ENCODE results near the gene SH2D6.
"Not testable (repeated sequence)": the region's sequence is repeated elsewhere in the genome, so short reads cannot be mapped to it uniquely, and the experiment has no call there.

SH2D6 gene

GRCh38 chr2:85422072-85422457, 3.6 kb downstream of the SH2D6 start:
- DNase-seq (ENCODE audit: low read depth) = no peak

DNA sequence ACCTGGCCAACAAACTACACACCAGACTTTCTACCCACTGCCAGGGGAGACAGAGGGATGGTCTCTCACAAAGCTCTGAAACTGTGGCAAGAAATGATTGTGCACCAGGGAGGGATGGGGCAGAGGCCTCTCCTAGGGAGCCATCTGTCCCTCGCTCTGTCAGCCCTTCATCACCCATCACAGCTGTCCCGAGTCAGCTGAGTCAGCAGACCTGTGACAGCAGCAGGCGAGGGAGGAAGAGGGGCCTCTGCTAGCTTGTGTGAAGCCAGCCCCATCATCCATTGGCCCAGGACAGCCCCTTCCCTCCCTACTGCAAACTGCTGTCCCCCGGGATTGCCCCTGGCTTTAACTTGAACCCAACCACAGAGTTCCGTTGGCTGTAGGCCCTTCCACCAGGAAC, 5.0 kb downstream of the SH2D6 start:
- DNase-seq (ENCODE audit: low read depth) = no peak

- no peak for DNase-seq (ENCODE audit: low read depth)
Observed at GRCh38 chr2:85425588-85425987, 7.1 kb downstream of the SH2D6 start.

DNA sequence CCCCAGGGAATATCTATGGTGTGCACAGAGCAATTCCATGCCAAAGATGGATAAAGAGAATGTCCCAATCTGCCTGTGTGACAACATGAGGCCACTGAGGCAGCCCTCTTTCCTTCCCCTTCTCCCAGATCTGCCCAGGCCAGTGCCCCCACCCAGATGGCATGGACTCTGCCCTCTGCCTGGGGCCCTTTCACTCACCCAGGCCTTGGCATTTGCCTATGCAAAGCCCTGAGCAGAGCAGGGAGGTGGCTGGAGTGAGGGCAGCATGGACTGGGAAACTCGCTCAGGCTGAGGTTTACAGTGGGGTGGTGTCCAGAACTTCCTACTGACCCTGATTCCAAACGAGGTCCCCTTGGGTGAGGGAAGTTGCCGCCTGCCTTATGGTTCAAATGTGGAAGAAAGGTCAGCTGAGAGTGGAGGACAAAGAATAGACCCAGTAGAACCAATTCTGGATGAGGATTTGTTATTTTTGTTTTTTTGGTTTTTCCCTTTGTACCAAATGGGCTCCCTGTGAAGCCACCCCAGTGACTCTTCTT, 8.9 kb downstream of the SH2D6 start:
- no peak for DNase-seq (ENCODE audit: low read depth)

GRCh38 chr2:85428343-85428881, 9.9 kb downstream of the SH2D6 start:
- DNase-seq (ENCODE audit: low read depth) = no peak

DNA sequence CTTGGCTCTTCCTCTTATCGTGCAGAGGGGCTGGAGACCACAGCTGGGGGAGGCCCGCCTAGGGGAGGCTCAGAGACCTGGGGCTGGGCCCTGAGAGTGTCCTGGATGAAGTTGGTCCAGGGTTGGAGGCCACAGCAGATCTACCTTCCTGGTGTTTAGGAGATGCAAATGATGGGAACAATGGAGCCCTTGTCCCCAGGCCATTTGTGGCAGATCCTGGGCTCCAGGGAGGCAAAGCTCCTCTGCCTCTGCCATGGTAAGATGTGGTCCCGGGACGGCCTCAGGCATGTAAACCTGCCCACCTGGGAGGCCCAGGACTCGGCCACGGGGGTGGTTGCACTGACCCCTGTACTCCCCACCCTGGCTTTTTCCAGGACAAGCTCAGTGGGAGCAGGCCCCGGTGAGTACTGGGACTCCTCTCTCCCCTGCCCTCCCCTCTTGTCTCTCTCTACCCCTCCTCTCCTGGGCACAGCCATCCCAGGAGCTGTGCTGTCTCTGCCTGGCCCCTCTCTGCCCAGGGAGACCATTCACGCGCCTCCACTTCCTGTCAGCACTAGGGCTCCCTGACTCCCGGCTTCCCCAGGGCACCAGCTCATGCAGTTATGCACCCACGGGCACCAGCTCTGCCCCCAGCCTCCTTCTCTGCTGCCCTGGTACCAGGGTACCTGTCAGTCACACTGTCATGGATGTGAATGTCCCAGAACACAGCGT, 10.9 kb downstream of the SH2D6 start:
- no peak for DNase-seq (ENCODE audit: low read depth)

DNA sequence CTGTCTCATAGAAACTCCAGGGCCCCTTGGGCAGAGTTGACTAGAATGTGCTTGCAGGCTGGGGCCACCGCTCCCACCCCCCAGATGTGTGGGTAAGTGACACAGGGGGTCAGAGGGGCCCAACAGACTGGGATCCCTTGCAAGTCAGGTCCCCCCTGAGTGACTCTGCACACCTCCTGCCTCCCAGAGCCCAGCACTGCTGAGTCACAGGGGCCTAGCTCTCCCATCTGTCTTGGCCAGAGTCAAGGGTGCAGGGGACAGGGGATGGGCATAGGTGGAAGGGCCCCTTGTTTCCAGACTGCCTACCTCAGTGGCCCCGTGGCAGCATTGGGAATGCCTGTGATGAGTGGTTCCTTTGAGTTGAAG, 11.4 kb downstream of the SH2D6 start:
- DNase-seq (ENCODE audit: low read depth) = no peak

DNA sequence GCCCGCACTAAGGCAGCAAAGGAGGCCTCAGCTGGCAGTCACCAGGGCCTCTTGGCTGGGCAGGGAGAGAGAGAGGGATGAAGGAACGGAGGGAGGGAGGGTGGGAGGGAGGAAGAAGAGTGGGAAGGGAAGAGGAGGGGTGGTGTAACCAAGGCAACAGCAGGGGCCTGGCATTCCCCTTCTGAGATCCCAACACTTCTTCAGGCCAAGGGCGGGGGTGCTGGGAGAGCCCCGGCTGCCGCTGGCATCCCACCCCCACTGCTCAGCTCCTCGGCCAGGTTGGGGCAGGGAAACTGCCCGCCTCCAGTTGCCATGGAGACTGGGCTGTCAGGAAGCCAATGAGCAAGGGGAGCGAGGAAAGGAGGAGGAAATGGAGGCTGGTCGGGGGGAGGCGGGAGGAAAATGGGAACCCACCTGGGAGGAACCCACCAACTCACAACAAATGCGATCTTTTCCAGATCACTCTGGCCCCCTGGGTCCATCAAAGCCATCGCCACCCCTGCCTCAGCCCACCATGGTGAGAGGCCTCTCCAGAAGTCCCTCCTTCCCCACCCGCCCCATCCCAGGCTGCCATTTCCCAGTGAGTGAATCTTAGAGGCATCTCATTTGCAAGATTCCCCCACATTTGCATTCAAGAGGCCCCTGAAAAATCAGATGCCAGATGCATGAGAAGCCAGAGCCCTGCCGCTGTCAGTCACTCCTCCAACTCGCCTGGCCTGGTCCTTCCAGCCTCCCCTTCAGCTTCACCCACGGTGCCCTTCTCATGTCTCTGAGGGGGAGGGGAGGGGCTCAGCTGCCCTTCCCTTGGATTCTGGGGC, 12.4 kb downstream of the SH2D6 start:
- DNase-seq (ENCODE audit: low read depth) = no peak

DNA sequence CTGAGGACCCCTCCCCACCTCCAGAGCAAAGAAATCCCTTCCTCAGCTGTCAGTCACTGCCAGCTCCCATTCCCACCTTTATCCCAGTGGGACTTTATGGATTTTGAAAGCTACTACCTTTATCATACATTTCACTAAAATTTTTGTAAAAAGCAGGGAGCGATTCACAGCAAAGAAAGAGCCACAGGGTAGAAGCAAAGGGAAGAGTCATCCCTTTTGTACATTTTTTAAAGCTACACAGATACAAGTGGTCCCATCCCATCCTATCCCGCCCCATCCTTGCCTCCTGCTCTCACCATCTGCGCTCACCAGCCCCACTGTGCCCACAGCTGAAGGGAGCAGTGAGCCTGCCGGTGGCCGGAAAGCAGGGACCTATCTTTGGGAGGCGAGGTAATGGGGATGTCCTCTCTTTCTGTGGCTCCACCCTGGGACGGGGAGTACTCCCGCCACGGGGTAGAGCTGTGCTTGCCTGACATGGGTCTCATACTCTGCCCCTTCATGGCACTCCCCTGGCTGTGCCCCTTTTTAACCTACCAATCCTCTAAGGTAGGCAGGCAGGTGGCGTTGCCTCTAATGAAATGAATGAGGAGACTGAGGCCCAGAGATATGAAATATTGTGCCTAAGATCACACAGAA, 13.2 kb downstream of the SH2D6 start:
- DNase-seq (ENCODE audit: low read depth) = no peak

DNA sequence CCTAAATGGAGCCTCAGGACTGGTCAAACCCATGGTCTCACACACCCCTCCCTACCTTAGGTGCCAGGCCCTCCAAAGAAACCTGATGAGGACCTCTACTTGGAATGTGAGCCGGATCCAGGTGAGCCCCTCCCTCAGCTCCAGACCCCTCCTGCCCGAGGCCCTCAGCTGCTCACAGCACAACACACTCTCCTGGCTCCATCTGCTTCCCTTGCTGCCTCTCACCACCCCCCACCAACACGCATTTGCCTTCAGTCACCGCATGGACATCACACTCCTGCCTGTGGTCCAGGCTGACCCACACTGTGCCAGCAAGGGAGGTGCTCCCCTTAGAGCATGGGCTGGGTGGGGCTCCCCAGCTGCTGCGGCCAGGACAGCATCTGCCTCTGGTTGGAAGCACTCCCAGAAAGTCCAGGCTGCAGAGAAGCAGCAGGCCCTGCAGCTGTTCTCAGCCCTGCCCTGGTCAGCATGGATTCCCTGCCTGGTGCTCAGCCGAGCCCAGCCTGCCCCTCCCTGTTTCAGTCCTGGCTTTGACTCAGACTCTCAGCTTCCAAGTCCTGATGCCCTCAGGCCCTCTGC, 15.1 kb downstream of the SH2D6 start:
- DNase-seq (ENCODE audit: low read depth) = no peak

DNA sequence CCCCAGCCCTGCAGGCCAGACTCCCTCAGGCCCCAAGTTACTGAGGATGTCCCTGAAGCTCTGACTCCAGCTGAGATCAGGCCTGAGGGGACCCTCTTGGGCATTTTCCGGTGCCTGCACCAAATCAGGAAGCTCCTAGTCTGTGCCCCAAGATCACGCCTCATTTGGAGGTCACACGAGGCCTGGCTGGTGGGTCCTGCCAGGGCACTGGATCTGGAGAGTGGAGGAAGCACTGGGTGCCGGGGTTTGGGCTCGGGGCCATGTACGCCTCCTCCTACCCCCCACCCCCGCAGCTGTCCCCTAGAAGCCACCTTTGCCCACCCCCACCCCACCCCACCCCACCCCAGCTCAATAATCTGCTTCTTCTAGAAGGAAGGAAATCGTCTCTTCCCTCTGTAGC, 16.2 kb downstream of the SH2D6 start:
- DNase-seq (ENCODE audit: low read depth) = no peak

- no peak for DNase-seq (ENCODE audit: low read depth)
Observed at GRCh38 chr2:85435220-85435958, 16.9 kb downstream of the SH2D6 start.

DNA sequence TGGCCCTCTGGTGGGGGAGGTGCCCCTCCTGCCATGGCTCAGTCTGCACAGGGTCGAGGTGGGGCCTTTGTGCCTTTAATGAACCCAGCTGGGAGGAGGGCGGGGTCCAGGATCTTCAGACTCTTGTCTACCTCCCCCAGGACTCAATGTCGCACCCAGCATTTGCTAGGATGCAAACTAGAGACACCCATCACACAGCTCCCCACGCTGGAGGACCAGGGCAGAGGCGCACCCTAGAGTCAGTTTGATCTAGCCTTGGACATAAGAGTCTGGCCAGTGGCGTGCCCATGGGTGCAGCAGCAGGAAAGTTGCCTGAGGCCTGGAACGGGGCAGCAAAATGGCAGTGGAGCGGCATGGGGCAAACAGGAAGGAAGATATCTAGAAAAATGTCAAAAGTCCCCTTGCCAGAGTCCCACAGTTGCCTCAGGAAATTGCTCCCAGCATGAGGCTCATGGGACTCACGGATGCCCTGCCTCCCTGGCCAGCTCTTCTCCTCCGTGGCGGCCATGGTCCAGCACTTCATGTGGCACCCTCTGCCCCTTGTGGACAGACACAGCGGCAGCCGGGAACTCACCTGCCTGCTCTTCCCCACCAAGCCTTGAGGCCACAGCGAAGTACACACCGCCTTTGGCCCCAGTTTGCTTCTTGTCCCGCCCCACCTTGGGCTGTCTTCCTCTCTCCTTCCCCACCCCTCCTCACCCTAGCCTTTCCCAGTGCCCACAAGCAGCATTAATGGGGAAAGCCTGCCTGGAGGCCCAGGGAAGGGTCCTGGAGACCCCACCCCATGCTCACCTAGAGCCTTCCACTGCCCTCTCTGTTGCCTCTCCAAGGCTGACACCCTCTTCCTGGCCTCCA, 17.7 kb downstream of the SH2D6 start:
- DNase-seq (ENCODE audit: low read depth) = no peak

- no peak for DNase-seq (ENCODE audit: low read depth)
Observed at GRCh38 chr2:85436836-85437487, 18.4 kb downstream of the SH2D6 start.

GRCh38 chr2:85437488-85438200, 19.1 kb downstream of the SH2D6 start:
- DNase-seq (ENCODE audit: low read depth) = no peak

GRCh38 chr2:85438201-85439024, 19.9 kb downstream of the SH2D6 start:
- no peak for DNase-seq (ENCODE audit: low read depth)

- no peak for DNase-seq (ENCODE audit: low read depth)
Observed at GRCh38 chr2:85439025-85439472, 20.5 kb downstream of the SH2D6 start.

DNA sequence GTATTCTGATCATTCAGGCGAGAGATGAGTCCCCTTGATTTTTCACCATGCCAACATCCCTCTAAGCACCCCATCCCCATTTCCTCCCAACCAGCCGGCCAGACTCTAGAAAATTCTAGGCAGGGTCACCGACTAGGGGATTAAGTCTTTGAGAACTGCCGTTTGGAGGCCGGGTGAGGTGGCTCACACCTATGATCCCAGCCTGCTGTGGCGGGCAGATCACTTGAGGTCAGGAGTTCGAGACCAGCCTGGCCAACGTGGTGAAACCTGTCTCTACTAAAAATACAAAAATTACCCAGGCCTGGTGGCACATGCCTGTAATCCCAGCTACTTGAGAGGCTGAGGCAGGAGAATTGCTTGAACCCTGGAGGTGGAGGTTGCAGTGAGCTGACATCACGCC, 21.1 kb downstream of the SH2D6 start:
- not testable (repeated sequence) for DNase-seq (ENCODE audit: low read depth)

All from non-pigmented ciliary epithelial cell (primary cell).